ENCODE data around the gene GALNTL6.
"Not testable (repeated sequence)": the region's sequence is repeated elsewhere in the genome, so short reads cannot be mapped to it uniquely, and the experiment has no call there.

The GALNTL6 gene

GRCh38 chr4:172895699-172896098 is 1082.5 kb downstream of the GALNTL6 start:
- DNase-seq = no peak

GRCh38 chr4:172897046-172897445 is 1083.8 kb downstream of the GALNTL6 start:
- no peak for DNase-seq

GRCh38 chr4:172898715-172899114 is 1085.5 kb downstream of the GALNTL6 start:
- DNase-seq = no peak

GRCh38 chr4:172899861-172900260 is 1086.7 kb downstream of the GALNTL6 start:
- DNase-seq = no peak

DNA sequence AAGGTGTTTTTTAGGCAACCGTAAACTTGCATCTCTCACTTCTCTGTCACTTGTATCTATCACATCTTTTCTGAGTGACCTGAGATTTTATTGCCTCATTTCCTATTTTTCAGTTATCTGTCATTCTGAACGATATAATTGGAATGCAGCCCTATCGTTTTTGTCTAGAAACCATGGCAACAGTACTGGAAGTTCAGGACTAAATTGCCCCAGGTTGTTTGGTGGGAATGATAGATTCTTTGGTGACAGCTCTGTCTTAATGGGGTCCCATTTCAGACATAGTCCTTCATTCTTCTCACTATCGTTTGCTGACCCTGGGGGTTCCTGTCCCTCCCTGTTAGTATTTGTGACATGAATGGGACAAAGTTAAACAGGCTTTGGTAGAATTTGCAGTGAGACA is 1087.7 kb downstream of the GALNTL6 start:
- no peak for DNase-seq

- not testable (repeated sequence) for DNase-seq
Observed at GRCh38 chr4:172912468-172912867, 1099.3 kb downstream of the GALNTL6 start.

GRCh38 chr4:172917403-172917802 is 1104.2 kb downstream of the GALNTL6 start:
- DNase-seq = not testable (repeated sequence)

DNA sequence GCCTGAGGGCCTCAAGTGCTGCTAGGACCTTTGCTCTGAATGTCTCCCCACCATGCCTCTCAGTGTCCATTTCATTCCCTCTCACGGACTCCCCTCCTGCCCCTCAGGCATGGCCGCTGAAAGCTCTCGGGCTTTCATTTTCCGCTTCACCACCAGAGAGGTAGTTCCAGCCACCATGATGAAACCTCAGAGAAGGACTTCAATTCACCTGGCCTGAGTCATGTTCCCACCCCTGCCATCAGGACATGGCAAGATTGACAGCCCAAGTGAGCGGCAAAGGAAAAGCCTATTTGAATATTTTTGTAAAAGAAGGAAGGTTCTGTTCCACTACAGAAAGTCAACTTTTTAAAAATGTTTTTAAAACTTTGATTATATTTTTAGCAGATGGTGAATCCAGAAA is 1106.1 kb downstream of the GALNTL6 start:
- DNase-seq = no peak

DNA sequence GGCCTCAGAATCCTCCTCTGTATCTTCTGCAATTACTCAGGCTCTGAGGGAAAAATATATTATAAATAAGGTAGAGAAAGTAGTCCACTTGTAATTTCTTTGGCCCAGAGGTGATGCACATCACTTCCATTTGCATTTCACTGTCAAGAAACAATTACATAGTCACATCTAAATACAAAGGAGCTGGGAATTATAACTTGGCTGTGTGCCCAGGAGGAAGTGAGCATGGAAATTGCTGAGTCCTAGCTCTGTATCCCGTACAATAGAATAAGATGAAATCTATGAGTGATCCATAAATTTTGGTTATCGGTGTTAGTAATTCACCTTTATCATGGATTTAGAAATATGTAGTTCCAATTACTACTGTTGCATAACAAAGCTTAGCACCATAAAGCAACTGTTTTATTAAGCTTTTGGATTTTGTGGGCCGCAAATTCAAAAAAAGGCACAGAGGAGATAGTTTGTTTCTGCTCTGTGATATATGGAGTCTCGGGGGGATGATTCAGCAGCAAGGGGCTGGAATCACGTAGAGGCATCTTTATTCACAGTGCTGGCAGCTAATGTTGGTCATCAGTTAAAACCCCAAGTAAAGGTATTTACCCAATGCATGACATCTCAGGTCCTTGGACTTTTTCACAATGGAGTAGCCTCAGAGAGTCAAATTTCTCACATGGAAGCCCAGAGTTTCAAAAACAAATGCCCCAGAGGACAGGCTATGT is 1114.1 kb downstream of the GALNTL6 start:
- no peak for DNase-seq

GRCh38 chr4:172928347-172928746 is 1115.1 kb downstream of the GALNTL6 start:
- no peak for DNase-seq

- DNase-seq = no peak
Observed at GRCh38 chr4:172938072-172938829, 1125.0 kb downstream of the GALNTL6 start.

- no peak for DNase-seq
Observed at GRCh38 chr4:172938870-172939269, 1125.7 kb downstream of the GALNTL6 start.

DNA sequence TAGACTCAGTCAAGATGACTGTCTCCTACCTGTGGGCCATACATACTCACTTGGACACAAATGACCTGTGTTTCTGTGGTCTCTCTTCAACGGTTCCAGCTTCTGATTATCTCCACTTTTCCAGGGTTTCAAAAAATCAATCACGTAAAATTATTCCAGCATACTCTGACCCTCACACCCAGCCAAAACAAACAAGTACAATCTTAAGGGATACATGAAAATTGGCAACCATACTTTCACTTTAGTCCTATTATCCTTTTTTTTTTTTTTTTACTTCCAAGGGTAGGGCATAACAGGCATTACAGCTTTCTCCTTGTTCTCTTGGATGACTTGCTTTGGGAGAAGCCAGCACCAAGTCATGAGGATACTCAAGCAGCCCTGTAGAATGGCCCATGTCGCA is 1129.6 kb downstream of the GALNTL6 start:
- no peak for DNase-seq

- DNase-seq = no peak
Observed at GRCh38 chr4:172945611-172946010, 1132.4 kb downstream of the GALNTL6 start.

DNA sequence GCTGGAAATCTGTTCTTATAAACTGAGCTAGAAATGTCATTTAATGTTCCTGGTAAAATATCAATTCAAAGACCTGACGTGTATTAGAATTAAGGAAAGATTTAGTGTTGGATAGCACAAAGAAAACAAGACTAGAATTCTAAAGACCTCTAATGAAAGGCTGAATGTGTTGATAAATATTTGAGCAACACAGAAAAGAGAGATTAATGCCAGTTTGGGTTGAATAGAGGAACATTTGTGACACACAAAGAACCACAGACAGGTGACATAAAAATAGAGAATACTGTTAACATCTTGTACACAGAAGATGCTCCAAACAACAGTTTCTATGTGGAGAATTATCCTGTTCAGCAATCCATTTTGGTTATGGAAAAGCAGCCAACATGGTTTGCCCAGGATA is 1133.3 kb downstream of the GALNTL6 start:
- no peak for DNase-seq

DNA sequence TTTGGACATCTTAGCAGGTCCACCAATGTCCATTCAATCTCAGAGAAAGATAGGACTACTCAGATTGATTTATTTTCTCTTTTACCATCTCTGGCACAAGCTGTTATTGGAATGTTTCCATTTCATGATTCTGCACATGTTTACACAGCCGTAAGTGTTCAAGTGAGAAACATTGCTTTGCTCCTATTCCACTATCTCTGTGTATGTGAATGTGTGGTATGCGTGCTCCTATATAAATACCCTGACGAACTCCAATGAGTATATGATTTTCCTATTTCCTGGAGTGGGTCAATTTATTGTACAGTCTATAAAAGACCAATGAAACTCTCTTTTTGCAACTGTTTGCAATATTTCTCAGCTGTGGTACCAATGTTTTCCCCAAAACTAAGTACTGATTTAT is 1134.4 kb downstream of the GALNTL6 start:
- no peak for DNase-seq

- DNase-seq = no peak
Observed at GRCh38 chr4:172950990-172951389, 1137.8 kb downstream of the GALNTL6 start.

GRCh38 chr4:172951679-172952451 is 1138.7 kb downstream of the GALNTL6 start:
- no peak for DNase-seq

GRCh38 chr4:172953896-172954568 is 1140.8 kb downstream of the GALNTL6 start:
- DNase-seq = no peak

DNA sequence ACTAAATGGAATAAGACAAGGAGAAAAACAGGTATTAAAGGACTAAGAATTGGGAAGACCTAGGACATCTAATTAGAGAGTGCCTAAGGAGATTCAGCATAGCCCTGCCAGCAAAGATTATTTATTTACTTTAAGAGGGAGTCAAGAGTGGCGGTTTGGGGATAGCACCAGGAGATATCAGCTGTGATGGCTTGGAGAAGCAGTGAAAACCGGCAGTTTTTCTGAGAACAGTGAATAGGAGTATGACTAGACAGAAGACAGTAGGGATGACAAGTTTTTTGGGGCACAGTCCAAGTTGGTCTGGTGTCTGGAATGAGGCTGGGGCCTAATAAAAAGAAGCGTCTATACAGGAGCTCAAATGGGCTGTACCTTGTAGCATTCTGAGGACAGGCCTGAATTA is 1143.1 kb downstream of the GALNTL6 start:
- DNase-seq = not testable (repeated sequence)

GRCh38 chr4:172957216-172957615 is 1144.0 kb downstream of the GALNTL6 start:
- DNase-seq = no peak

GRCh38 chr4:172962564-172963353 is 1149.6 kb downstream of the GALNTL6 start:
- no peak for DNase-seq

Data from activated CD4-positive, alpha-beta T cell treated with anti-CD3 and anti-CD28 coated beads for 48 hours (primary cell).